ENCODE measurements around the gene TMEM150C. TPM values are rescaled to one million over a fixed set of nuclear protein-coding genes. Genes with fewer than 3 reads are reported as not detected.

TMEM150C gene
- total and polyA plus RNA-seq, 7 donors = 1.2 to 25.7 (median 11.2) TPM

- H3K27me3 ChIP-seq = no peaks in the 10 kb centered on the region
Measured at GRCh38 chr4:82436130-82436529, 125.7 kb downstream of the TMEM150C start.

GRCh38 chr4:82434949-82435348 lies 126.8 kb downstream of the TMEM150C start:
- WGBS, 2 donors = 97 to 99% methylated on average over 7 of the region's 7 CpGs
- no peaks in the 10 kb centered on the region for H3K9me3 ChIP-seq
- intact Hi-C loops (cut with DNase I) = no loop called here

More at GRCh38 chr4:82436130-82436529, 125.7 kb downstream of the TMEM150C start:
- H3K36me3 ChIP-seq = no peaks in the 10 kb centered on the region
- no peak for DNase-seq
- H3K4me1 ChIP-seq = peaks cover 0 to 12% (median 9%) of the 10 kb centered on the region in 4 donors
- no peak overlapping the region for H3K27ac ChIP-seq
- no peaks in the 10 kb centered on the region for H3K9me3 ChIP-seq
- no peak overlapping the region for H3K4me3 ChIP-seq
- intact Hi-C loops (cut with DNase I) = no loop called here
- WGBS, 2 donors = 94 to 96% methylated on average over 5 of the region's 5 CpGs
- no peak for TF ChIP-seq CTCF (IDR thresholded peaks at IDR 0.05)
- no peak for TF ChIP-seq EP300 (IDR thresholded peaks at IDR 0.05)
- TF ChIP-seq POLR2A (IDR thresholded peaks at IDR 0.05) = no peak
- no peak for TF ChIP-seq POLR2AphosphoS5 (IDR thresholded peaks at IDR 0.05)

DNA sequence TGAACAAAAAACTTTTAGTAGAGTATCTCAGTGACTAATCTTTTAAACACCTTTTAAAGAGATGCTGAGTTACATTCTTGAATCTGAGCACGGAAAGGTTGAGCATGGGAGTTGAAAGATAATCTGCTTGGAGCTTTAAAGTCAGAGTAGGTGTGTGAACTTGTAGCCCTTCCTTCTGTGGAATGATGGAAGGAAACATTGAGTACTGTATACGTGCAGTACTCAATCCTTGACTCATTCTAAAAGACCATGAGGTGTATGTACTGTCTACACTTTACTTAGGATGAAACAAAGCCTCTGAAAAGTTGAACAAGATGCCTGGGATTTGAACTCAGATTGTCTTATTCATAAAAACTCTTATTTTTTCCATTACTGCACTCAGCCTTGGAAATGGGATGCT lies 128.0 kb downstream of the TMEM150C start:
- Histone ChIP-seq H3K9me3 (no peaks in the 10 kb centered on the region), H3K4me3 (no peak overlapping the region), H3K4me1 (peaks cover 0 to 13% (median 12%) of the 10 kb centered on the region in 4 donors), H3K36me3 (no peaks in the 10 kb centered on the region), H3K27me3 (no peaks in the 10 kb centered on the region), H3K27ac (no peak overlapping the region)
- TF ChIP-seq CTCF (IDR thresholded peaks at IDR 0.05) (no peak), POLR2AphosphoS5 (IDR thresholded peaks at IDR 0.05) (no peak), EP300 (IDR thresholded peaks at IDR 0.05) (no peak), POLR2A (IDR thresholded peaks at IDR 0.05) (no peak)
- DNase-seq = no peak
- intact Hi-C loops (cut with DNase I) = no loop called here
- 81 to 87% methylated on average over 2 of the region's 2 CpGs for WGBS, 2 donors

More at GRCh38 chr4:82434949-82435348, 126.8 kb downstream of the TMEM150C start:
- Histone ChIP-seq H3K4me1 (peaks cover 0 to 13% (median 12%) of the 10 kb centered on the region in 4 donors), H3K4me3 (no peak overlapping the region), H3K27me3 (no peaks in the 10 kb centered on the region), H3K27ac (no peak overlapping the region), H3K36me3 (no peaks in the 10 kb centered on the region)
- TF ChIP-seq POLR2A (IDR thresholded peaks at IDR 0.05) (no peak), EP300 (IDR thresholded peaks at IDR 0.05) (no peak), POLR2AphosphoS5 (IDR thresholded peaks at IDR 0.05) (no peak), CTCF (IDR thresholded peaks at IDR 0.05) (no peak)
- DNase-seq = no peak

Other genes with a start within 250 kb of the TMEM150C start
- 100 to 1,000 TPM in 1 of 4 donors, 10 to 100 TPM in 3; 64.6 to 124 (median 78.0) TPM for gene HNRNPD, start 188.0 kb downstream of the TMEM150C start, total RNA-seq
- 100 to 1,000 TPM in 1 of 3 donors, 10 to 100 TPM in 2; 80.9 to 193 (median 94.3) TPM for gene HNRNPD, start 188.0 kb downstream of the TMEM150C start, polyA plus RNA-seq
- gene HNRNPDL, start 131.5 kb downstream of the TMEM150C start, total RNA-seq = 100 to 1,000 TPM; 157 to 253 (median 194) TPM
- 100 to 1,000 TPM in 2 of 3 donors, 10 to 100 TPM in 1; 70.5 to 187 (median 129) TPM for gene HNRNPDL, start 131.5 kb downstream of the TMEM150C start, polyA plus RNA-seq
- 10 to 100 TPM; 15.5 to 21.8 (median 18.9) TPM for gene ENOPH1, start 131.4 kb downstream of the TMEM150C start, total RNA-seq
- gene ENOPH1, start 131.4 kb downstream of the TMEM150C start, polyA plus RNA-seq = 10 to 100 TPM; 22.2 to 31.9 (median 26.4) TPM
- gene SCD5, start 236.8 kb upstream of the TMEM150C start, total RNA-seq = 10 to 100 TPM; 27.3 to 30.7 (median 29.0) TPM
- gene SCD5, start 236.8 kb upstream of the TMEM150C start, polyA plus RNA-seq = 1 to 10 TPM in 2 of 3 donors, under 1 TPM in 1; 0.69 to 4.7 (median 1.2) TPM